Activated CD4-positive, alpha-beta T cell treated with anti-CD3 and anti-CD28 coated beads, Interleukin-2, amount 10 ng/mL, durations not matched to agents 24 days and 14 days (primary cell): Measurements from ENCODE around the gene SGPP2. TPM values are rescaled to one million over a fixed set of nuclear protein-coding genes. Genes with fewer than 3 reads are reported as not detected.

Experiments used
- DNase-seq: peaks from one replicate; pipeline ENCODE4 v3.0.0; 2022
- H3K27ac Mint-ChIP-seq: one replicate; pipeline ENCODE4 v1.8.0; 2022; ENCODE audit warnings: mild to moderate bottlenecking, mixed read lengths
- H3K27me3 Mint-ChIP-seq: one replicate; pipeline ENCODE4 v1.8.0; 2022; ENCODE audit warnings: mixed read lengths
- H3K36me3 Mint-ChIP-seq: one replicate; pipeline ENCODE4 v1.8.0; 2022; ENCODE audit warnings: low read depth, mild to moderate bottlenecking, mixed read lengths
- H3K4me1 Mint-ChIP-seq: one replicate; pipeline ENCODE4 v1.8.0; 2021; ENCODE audit warnings: mixed read lengths
- H3K4me3 Mint-ChIP-seq: one replicate; pipeline ENCODE4 v1.8.0; 2022; ENCODE audit warnings: mild to moderate bottlenecking, moderate library complexity, mixed read lengths
- H3K9me3 Mint-ChIP-seq: one replicate; pipeline ENCODE4 v1.8.0; 2021; ENCODE audit warnings: mixed read lengths
- intact Hi-C: fragments of 100-400 bp; cut with micrococcal nuclease; formaldehyde crosslinking; loops from one replicate; pipeline ENCODE4 v1.15.1; 2023
- total RNA-seq: library from RNA; stranded (reverse); gene quantifications from 2 replicates; pipeline ENCODE4 v1.2.3, GENCODE V29; 2022

Gene SGPP2
- total RNA-seq, 1 donor from 2014 or later, result 23.0 TPM

DNA sequence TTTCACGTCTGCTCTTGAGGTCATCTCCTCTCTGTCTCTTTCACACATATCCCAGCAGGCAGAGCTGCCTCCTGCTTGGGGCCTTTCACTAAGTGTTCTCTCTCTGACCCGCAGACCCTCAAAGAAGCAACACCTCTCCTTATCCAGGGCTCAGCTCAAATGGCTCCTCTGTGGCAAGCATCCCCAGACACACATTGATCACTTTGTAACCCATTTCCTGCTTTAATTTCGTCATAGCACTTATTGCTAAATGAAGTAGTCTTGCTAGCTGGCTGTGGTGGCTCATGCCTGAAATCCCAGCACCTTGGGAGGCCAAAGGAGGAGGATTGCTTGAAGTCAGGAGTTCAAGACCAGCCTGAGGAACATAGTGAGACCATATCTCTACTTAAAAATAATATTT lies 41.4 kb downstream of the SGPP2 start:
- no peak overlapping the region for H3K27ac Mint-ChIP-seq
- no peak for DNase-seq

DNA sequence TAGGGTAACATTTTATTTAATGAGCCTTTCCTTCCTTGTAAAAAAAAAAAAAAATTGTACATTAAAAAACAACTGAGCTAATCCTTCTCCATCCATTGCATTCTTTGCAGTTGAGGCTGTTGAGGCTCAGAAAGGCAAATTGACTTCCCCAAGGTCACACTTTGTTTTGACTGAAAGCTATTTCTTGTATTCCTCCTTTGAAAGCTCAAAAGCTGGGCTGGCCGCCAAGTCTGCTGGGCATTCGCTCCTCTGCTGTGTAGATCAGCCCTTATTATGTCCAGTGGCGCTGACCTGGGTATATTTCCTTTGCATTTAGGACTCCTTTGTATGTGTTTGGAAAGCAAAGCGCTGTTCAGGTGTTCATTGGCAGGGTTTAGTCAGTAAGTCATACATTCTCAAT lies 44.0 kb downstream of the SGPP2 start:
- Mint-ChIP-seq H3K27ac (no peak overlapping the region), H3K9me3 (peaks cover 4% of the 10 kb centered on the region), H3K36me3 (peaks cover 2% of the 10 kb centered on the region), H3K27me3 (no peaks in the 10 kb centered on the region), H3K4me1 (no peaks in the 10 kb centered on the region), H3K4me3 (no peak overlapping the region)
- no peak for DNase-seq
- intact Hi-C loops, result no loop called here

More for the DNA sequence above, 41.4 kb downstream of the SGPP2 start:
- Mint-ChIP-seq H3K36me3 (peaks cover 2% of the 10 kb centered on the region), H3K4me3 (no peak overlapping the region), H3K9me3 (peaks cover 4% of the 10 kb centered on the region), H3K27me3 (no peaks in the 10 kb centered on the region), H3K4me1 (no peaks in the 10 kb centered on the region)
- intact Hi-C loops, result no loop called here

DNA sequence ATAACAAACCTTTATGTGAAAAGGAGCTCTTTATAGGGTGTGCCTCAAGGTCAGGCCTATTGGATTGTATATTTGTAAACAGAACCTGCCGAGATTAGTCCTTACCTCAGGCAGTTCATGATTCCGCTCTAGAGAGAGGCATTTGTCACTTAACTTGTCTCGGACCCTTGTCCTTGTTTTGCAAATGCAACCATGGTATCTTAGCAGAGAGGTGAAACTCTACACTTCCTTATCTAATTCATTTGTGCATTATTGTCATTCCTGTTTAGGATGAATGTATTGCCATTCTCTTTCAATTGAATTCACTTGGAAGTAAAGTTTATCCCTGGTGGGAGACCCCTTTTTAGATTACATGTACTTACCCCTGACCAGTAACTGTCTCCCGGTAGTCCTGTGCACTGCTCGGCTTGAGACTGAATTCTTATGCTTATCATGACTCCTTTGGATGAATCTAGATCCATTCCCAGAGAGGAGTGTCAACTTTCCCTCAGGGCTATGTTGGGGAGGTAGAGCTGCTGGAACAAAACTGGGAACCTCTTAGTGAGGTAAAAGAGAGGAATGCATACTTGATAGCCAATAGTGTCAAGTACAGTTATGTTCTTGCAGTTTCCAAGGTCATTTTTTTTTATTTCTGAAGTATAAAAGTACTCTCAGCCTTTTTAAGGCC lies 46.6 kb downstream of the SGPP2 start:
- Mint-ChIP-seq H3K27me3 (no peaks in the 10 kb centered on the region), H3K4me3 (no peak overlapping the region)

DNA sequence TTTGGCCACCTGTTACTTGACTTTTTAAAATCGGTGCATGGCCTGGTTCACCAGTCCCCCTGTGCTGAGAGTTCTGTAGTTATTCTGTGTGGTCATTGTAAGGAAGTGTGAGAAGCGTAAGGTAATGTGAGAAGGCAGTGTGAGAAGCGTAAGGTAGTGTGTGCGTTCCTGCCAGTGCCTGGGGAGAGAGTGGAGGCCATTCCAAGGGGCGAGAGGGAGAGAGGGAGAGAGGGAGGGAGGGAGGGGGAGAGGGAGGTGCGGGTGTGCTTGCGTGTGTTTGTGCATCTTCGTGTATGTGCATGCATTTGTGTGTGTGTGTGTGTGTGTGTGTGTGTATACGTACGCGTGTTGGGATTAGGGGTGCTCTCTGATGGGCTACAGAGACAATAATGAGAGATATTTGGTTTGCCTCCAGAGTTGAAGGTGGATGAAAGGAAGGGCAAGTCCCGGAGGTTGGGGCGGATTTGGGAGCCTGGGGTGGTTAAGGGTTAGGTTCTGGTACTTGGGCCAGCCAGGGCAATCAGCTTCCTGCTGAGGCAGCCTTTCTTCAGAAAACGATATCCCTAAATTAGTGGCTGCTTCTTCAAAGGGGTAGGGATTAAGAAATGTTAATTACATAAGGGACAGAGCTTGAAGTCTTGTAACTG lies 53.7 kb downstream of the SGPP2 start:
- Mint-ChIP-seq H3K36me3 (peaks cover 2% of the 10 kb centered on the region), H3K27me3 (peaks cover 2% of the 10 kb centered on the region), H3K4me1 (peaks cover 5% of the 10 kb centered on the region), H3K27ac (no peak overlapping the region), H3K9me3 (no peaks in the 10 kb centered on the region), H3K4me3 (no peak overlapping the region)
- intact Hi-C loops, result no loop called here
- DNase-seq, result no peak

More for the DNA sequence above, 46.6 kb downstream of the SGPP2 start:
- Mint-ChIP-seq H3K4me1 (no peaks in the 10 kb centered on the region), H3K27ac (no peak overlapping the region), H3K36me3 (peaks cover 2% of the 10 kb centered on the region), H3K9me3 (peaks cover 4% of the 10 kb centered on the region)
- DNase-seq, result no peak
- intact Hi-C loops, result no loop called here

DNA sequence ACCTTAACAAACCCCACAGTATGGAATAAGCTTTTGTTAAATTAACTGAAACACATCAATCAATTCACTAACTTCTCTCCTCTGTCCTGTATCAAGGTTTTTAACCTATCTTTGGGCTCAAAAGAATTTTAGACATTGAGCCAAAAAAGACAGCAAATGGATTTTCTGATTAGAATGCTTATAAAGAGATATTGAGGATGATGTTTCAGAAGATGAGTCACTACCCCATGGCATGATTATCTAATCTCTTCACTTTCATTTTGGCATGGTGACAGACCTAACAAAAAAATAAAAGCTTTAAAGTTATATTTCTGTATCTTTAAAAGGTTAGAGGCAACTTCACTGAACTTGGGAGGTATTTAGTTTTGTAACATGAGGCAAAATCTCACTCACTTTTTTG lies 55.5 kb downstream of the SGPP2 start:
- peaks cover 5% of the 10 kb centered on the region for H3K4me1 Mint-ChIP-seq
- H3K36me3 Mint-ChIP-seq, result peaks cover 3% of the 10 kb centered on the region
- no peak for DNase-seq
- H3K4me3 Mint-ChIP-seq, result no peak overlapping the region
- no peak overlapping the region for H3K27ac Mint-ChIP-seq
- intact Hi-C loops, result no loop called here
- H3K9me3 Mint-ChIP-seq, result no peaks in the 10 kb centered on the region
- peaks cover 2% of the 10 kb centered on the region for H3K27me3 Mint-ChIP-seq

DNA sequence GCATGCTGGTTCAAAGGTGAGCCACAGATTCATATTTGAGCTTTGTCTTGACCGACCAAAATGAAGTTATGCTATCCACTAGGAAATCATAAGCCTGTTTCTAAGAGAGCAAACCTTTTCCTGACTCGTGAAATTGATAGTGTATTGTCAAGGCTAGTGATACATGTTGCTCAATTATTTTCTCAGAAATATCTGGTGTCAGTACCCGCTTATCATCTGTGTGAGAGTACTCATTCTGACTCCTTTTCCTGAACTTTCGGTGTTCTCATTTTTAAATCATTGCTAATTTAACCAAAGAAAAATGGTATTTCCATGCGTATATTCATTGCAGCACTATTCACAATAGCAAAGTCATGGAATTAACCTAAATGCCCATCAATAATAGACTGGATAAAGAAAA lies 56.2 kb downstream of the SGPP2 start:
- Mint-ChIP-seq H3K4me1 (peaks cover 5% of the 10 kb centered on the region), H3K9me3 (no peaks in the 10 kb centered on the region), H3K36me3 (peaks cover 5% of the 10 kb centered on the region), H3K4me3 (no peak overlapping the region), H3K27me3 (peaks cover 2% of the 10 kb centered on the region), H3K27ac (no peak overlapping the region)
- DNase-seq, result no peak
- intact Hi-C loops, result no loop called here

DNA sequence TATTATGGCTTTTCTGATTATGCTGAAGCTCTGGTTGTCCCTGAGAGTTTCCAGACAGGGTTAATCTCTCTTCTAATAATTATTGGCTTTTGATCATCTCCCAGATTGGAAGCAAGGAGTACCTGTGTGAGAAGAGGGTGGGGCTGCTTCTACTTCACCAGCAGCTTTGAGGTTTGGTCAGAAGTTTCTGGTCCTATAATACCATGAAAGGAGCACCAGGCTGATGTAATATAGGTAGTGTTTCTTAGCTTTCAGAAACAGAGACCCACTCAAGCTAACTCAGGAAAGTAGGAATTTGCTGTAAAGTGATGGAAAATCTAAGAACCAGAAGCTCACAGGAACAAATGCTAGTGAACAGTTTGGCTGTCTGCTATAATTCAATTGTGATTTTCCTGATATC lies 57.6 kb downstream of the SGPP2 start:
- intact Hi-C loops, result no loop called here
- no peak overlapping the region for H3K27ac Mint-ChIP-seq
- peaks cover 2% of the 10 kb centered on the region for H3K27me3 Mint-ChIP-seq
- no peak overlapping the region for H3K4me3 Mint-ChIP-seq
- H3K9me3 Mint-ChIP-seq, result no peaks in the 10 kb centered on the region
- H3K36me3 Mint-ChIP-seq, result peaks cover 5% of the 10 kb centered on the region
- H3K4me1 Mint-ChIP-seq, result peaks cover 5% of the 10 kb centered on the region
- no peak for DNase-seq

DNA sequence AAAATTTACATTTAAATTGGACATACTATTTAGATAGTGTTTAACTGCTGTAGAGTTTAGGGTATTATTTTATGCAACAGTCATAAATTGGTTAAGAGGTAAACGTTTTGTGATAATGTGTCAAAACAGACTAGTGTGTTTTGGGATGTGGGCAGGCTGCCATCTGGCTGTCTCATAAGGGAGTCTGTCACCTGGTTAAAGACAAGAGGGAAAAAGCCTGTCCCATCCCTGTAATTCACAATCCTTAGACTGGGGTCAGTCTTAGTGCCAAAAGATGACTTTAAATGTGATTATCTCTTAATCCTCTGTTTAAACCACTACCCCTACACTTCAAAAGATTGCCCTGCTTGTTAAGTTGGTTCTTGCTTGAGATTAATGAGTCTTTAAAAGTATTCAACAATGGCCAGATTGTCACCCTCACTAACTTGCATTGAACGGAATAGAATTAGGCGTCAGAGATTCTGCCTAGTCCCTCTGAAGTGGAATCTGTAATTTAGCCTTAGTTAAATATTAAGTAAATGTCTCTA lies 59.2 kb downstream of the SGPP2 start:
- Mint-ChIP-seq H3K27me3 (peaks cover 2% of the 10 kb centered on the region), H3K4me1 (peaks cover 5% of the 10 kb centered on the region), H3K36me3 (peaks cover 5% of the 10 kb centered on the region), H3K27ac (no peak overlapping the region), H3K9me3 (no peaks in the 10 kb centered on the region), H3K4me3 (no peak overlapping the region)
- DNase-seq, result no peak
- intact Hi-C loops, result no loop called here

DNA sequence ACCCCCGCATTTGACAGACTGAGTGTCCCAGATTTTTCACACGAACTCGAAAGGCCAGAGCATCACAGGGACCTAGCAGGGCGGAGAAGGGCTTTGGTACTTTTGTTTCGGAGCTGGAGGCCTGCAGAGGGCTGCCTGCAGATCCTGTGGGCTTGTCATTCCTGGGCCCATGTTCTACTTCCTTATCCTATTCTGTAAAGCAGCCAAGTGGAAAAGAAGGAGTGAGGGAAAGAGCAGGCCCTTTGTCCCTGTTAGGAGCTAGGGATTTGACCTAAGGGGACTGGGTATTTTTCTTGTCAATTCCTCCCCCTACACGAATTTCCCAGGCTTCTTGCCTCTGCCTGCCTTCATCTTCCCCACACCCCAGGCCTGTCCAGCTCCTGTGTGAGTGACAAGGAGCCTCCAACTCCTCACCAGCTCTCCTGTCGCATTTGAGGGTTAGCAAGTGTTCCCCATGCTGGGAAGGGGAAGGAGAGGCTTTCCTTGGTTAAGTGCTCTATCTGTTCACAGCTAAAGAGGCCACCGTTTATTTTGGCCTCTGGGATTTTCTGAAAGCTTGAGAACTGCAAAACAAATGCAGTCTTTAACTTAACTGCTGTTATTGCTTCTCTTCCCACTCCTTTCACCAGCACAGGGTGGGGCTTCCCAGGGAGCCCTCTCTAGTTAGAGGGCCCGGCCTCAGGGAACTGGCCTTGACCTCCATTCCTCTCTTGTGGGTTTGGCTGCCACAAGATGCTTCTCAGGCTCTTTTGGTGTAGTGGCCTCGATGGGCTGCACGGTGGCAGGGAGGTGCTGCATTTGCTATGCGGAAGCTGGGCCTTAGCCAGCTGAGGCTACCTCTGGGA lies 61.2 kb downstream of the SGPP2 start:
- intact Hi-C loops, result no loop called here
- no peaks in the 10 kb centered on the region for H3K4me1 Mint-ChIP-seq

DNA sequence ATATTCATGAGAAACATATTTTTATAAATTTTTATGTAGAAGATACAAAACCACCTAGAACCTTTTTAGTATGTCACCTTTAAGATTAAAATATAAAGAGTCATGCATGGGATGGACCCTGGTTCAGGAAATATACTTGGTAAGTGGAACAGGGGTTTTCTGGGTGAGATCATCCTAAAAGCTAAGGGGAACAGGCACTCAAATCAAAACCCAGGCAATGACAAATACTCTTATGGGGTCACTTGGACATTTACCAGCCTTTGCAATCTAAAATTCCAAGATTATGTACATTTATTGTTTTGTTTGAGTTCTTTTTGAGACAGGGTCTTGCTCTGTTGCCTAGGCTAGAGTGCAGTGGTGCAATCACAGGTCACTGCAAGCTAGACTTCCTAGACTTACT lies 65.8 kb downstream of the SGPP2 start:
- no peaks in the 10 kb centered on the region for H3K27me3 Mint-ChIP-seq
- intact Hi-C loops, result no loop called here
- H3K4me3 Mint-ChIP-seq, result no peak overlapping the region
- no peaks in the 10 kb centered on the region for H3K4me1 Mint-ChIP-seq
- no peak for DNase-seq
- H3K36me3 Mint-ChIP-seq, result peaks cover 7% of the 10 kb centered on the region
- no peaks in the 10 kb centered on the region for H3K9me3 Mint-ChIP-seq
- H3K27ac Mint-ChIP-seq, result no peak overlapping the region

More for the DNA sequence above, 61.2 kb downstream of the SGPP2 start:
- Mint-ChIP-seq H3K4me3 (no peak overlapping the region), H3K9me3 (no peaks in the 10 kb centered on the region), H3K36me3 (peaks cover 5% of the 10 kb centered on the region), H3K27me3 (peaks cover 2% of the 10 kb centered on the region), H3K27ac (no peak overlapping the region)
- no peak for DNase-seq

DNA sequence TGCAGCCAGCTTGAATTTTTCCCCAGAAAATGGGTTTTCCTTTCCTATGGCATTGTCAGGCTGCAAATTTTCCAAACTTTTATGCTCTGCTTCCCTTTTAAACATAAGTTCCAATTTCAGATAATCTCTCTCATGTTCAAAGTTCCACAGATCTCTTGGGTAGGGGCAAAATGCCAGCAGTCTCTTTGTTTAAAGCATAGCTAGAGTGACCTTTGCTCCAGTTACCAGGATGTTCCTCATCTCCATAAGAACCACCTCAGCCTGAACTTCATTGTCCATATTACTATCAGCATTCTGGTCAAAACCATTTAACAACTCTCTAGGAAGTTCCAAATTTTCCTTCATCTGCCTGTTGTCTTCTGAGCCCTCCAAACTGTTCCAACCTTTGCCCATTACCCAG lies 68.3 kb downstream of the SGPP2 start:
- peaks cover 7% of the 10 kb centered on the region for H3K36me3 Mint-ChIP-seq
- H3K9me3 Mint-ChIP-seq, result no peaks in the 10 kb centered on the region
- no peaks in the 10 kb centered on the region for H3K4me1 Mint-ChIP-seq
- H3K27me3 Mint-ChIP-seq, result no peaks in the 10 kb centered on the region
- intact Hi-C loops, result no loop called here
- no peak for DNase-seq
- H3K4me3 Mint-ChIP-seq, result no peak overlapping the region
- H3K27ac Mint-ChIP-seq, result no peak overlapping the region

DNA sequence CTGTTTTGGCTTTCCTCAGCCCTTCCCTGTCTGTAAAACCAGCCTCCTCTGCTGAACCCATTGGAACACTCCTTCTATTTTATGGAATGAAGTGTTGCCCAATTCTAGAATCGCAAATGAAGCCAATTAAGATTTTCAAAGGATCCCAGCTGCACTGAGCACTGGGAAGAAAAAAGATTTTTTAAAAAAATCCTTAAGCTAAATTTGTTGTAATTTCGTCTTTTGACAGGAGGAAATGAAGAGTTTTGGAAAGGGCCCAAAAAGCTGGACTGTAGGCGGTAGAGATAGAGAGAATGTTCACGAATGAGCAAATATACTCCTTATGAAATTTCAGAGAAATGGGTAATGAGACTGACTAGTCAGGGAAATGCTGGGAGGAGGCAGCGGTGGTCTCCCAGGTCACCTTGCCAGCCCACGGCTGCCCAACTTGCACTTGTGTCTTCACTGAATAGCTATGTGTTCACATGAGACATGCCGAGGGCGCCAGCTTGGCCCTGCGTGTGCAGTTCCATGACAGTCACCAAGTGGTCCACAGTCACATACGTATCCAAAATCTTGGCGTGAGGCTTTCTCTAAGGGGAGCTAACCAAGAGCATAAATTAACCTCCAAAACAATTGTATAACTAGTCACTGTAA lies 69.9 kb downstream of the SGPP2 start:
- no peak overlapping the region for H3K4me3 Mint-ChIP-seq
- no peak overlapping the region for H3K27ac Mint-ChIP-seq
- peaks cover 7% of the 10 kb centered on the region for H3K36me3 Mint-ChIP-seq
- H3K4me1 Mint-ChIP-seq, result no peaks in the 10 kb centered on the region
- intact Hi-C loops, result no loop called here
- H3K27me3 Mint-ChIP-seq, result no peaks in the 10 kb centered on the region
- DNase-seq, result no peak
- H3K9me3 Mint-ChIP-seq, result no peaks in the 10 kb centered on the region

DNA sequence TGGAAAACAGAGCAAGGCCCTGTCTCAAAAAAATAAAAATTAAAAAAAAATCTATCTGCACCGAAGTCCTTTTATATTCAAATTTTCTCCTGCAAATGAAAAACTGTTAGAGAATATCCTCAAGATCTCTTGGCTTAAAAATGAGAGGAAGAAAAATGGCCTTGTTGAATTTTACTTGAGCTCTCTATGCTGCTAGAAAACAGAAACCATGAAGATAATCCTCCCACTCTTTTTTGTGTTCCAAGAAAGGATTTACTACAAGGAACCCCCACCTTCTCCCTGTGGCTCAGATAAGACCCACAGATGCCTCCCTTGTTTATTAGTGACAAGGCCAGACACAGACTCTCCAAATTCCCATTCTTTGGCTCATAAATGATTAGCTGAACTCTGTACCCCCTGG lies 71.0 kb downstream of the SGPP2 start:
- intact Hi-C loops, result no loop called here
- no peak for DNase-seq
- Mint-ChIP-seq H3K27me3 (no peaks in the 10 kb centered on the region), H3K4me3 (no peak overlapping the region), H3K36me3 (peaks cover 7% of the 10 kb centered on the region), H3K9me3 (peaks cover 3% of the 10 kb centered on the region), H3K27ac (no peak overlapping the region), H3K4me1 (no peaks in the 10 kb centered on the region)

DNA sequence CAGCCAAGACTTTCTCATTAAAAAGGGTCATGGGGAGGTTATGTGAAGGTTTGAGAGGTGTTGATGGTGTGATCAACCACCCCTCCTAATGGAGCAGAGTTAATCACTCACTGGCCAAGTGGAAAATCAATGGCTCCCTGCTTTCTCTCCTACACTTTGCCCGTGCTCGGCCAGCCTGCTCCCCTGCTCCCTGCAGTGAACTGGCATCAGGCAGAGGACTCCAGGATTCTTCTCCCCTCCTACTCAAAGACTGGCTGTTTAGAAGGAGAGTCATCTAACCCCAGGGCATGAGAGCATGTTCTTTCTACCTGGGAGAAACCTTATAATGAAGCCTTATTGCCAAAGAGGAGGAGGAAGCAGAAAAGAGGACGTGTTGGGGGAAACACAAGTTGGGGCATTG lies 74.9 kb downstream of the SGPP2 start:
- Mint-ChIP-seq H3K4me1 (no peaks in the 10 kb centered on the region), H3K9me3 (peaks cover 3% of the 10 kb centered on the region), H3K27ac (no peak overlapping the region), H3K4me3 (no peak overlapping the region), H3K27me3 (no peaks in the 10 kb centered on the region), H3K36me3 (peaks cover 2% of the 10 kb centered on the region)
- intact Hi-C loops, result no loop called here
- no peak for DNase-seq
